RWPE2 (cell line): ENCODE measurements around the gene HPSE2.

Source experiments
- ATAC-seq: fragments of 200-7000 bp; cut with Tn5 transposase; 3 replicates; pipeline ENCODE4 v1.9.1; 2021; ENCODE audit warnings: low read depth
- DNase-seq: peaks from one replicate; pipeline ENCODE4 v3.0.0-alpha.2; 2020; ENCODE audit warnings: low spot score
- H3K27ac ChIP-seq: fragments of 450-650 bp; 2 replicates; pipeline ENCODE4 v1.5.1; 2017; ENCODE audit warnings: mild to moderate bottlenecking; ENCODE audit not compliant: poor library complexity, severe bottlenecking
- H3K27me3 ChIP-seq: fragments of 250-450 bp; sonication (Bioruptor Pico); 2 replicates; pipeline ENCODE4 v1.5.1; 2021; ENCODE audit warnings: mild to moderate bottlenecking, moderate library complexity; ENCODE audit not compliant: insufficient read depth, poor library complexity, severe bottlenecking
- H3K36me3 ChIP-seq: fragments of 250-450 bp; sonication (Bioruptor Pico); 2 replicates; pipeline ENCODE4 v1.5.1; 2020; ENCODE audit warnings: low read depth, mild to moderate bottlenecking, moderate library complexity
- H3K4me1 ChIP-seq: fragments of 250-450 bp; sonication (Bioruptor Pico); 2 replicates; pipeline ENCODE4 v1.5.1; 2021; ENCODE audit warnings: mild to moderate bottlenecking, moderate library complexity; ENCODE audit not compliant: insufficient read depth, poor library complexity, severe bottlenecking
- H3K4me3 ChIP-seq: fragments of 250-450 bp; sonication (Bioruptor Pico); 2 replicates; pipeline ENCODE4 v1.5.1; 2021; ENCODE audit warnings: mild to moderate bottlenecking, moderate library complexity; ENCODE audit not compliant: severe bottlenecking
- H3K9me3 ChIP-seq: fragments of 250-450 bp; sonication (Bioruptor Pico); 2 replicates; pipeline ENCODE4 v1.5.1; 2021; ENCODE audit warnings: mild to moderate bottlenecking, moderate library complexity; ENCODE audit not compliant: severe bottlenecking
- TF ChIP-seq, protein P1 (sequence below): fragments of 450-650 bp; IDR thresholded peaks from one replicate; pipeline ENCODE4 v1.5.1; 2017; ENCODE audit warnings: mild to moderate bottlenecking, moderate library complexity; ENCODE audit not compliant: poor library complexity, severe bottlenecking

HPSE2 gene

DNA sequence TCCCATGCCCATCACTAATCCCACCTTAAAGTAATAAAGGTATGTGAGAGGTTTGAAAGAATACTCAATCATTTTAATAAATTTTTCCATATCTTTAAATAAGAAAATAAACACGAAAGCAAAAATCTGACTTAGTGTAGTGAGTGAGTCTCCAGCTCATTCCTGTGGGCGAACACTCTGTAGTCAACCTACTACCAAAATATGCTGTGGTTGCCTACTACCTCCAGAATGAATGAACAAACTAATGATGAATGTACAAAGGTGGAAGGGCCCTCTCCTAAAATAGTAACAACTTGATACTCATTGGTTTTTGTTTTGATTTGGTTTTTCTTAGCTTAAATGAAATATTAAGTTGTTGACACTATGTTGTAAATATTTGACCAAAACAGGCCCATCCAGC, 593.4 kb downstream of the HPSE2 start:
- Histone ChIP-seq H3K27me3 (no peaks in the 10 kb centered on the region), H3K4me1 (no peaks in the 10 kb centered on the region), H3K9me3 (no peaks in the 10 kb centered on the region), H3K36me3 (no peaks in the 10 kb centered on the region), H3K4me3 (no peak overlapping the region), H3K27ac (no peak overlapping the region)
- ATAC-seq (no peak), DNase-seq (no peak)
- TF ChIP-seq, protein P1, sequence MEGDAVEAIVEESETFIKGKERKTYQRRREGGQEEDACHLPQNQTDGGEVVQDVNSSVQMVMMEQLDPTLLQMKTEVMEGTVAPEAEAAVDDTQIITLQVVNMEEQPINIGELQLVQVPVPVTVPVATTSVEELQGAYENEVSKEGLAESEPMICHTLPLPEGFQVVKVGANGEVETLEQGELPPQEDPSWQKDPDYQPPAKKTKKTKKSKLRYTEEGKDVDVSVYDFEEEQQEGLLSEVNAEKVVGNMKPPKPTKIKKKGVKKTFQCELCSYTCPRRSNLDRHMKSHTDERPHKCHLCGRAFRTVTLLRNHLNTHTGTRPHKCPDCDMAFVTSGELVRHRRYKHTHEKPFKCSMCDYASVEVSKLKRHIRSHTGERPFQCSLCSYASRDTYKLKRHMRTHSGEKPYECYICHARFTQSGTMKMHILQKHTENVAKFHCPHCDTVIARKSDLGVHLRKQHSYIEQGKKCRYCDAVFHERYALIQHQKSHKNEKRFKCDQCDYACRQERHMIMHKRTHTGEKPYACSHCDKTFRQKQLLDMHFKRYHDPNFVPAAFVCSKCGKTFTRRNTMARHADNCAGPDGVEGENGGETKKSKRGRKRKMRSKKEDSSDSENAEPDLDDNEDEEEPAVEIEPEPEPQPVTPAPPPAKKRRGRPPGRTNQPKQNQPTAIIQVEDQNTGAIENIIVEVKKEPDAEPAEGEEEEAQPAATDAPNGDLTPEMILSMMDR = no peak

- ATAC-seq = no peak
- Histone ChIP-seq H3K9me3 (no peaks in the 10 kb centered on the region), H3K27me3 (no peaks in the 10 kb centered on the region), H3K4me1 (no peaks in the 10 kb centered on the region), H3K36me3 (no peaks in the 10 kb centered on the region), H3K4me3 (no peak overlapping the region), H3K27ac (no peak overlapping the region)
- DNase-seq = no peak
- TF ChIP-seq, protein P1 = no peak
Measured at GRCh38 chr10:98638920-98639319, 596.7 kb downstream of the HPSE2 start.

GRCh38 chr10:98636921-98637329, 598.7 kb downstream of the HPSE2 start:
- H3K4me3 ChIP-seq = no peak overlapping the region
- TF ChIP-seq, protein P1 = no peak
- 0 out of 3 replicates have a peak, but pooled peaks have one; percentile 10 for ATAC-seq

GRCh38 chr10:98632456-98633150, 603.0 kb downstream of the HPSE2 start:
- Histone ChIP-seq H3K4me1 (no peaks in the 10 kb centered on the region), H3K36me3 (no peaks in the 10 kb centered on the region), H3K27me3 (no peaks in the 10 kb centered on the region), H3K9me3 (no peaks in the 10 kb centered on the region), H3K4me3 (no peak overlapping the region), H3K27ac (no peak overlapping the region)
- TF ChIP-seq, protein P1 = no peak
- ATAC-seq = no peak
- no peak for DNase-seq

More at GRCh38 chr10:98636921-98637329, 598.7 kb downstream of the HPSE2 start:
- no peak for DNase-seq
- no peaks in the 10 kb centered on the region for H3K36me3 ChIP-seq
- H3K27me3 ChIP-seq = no peaks in the 10 kb centered on the region
- no peak overlapping the region for H3K27ac ChIP-seq
- H3K9me3 ChIP-seq = no peaks in the 10 kb centered on the region
- H3K4me1 ChIP-seq = no peaks in the 10 kb centered on the region

- no peaks in the 10 kb centered on the region for H3K4me1 ChIP-seq
- no peak overlapping the region for H3K27ac ChIP-seq
- H3K27me3 ChIP-seq = no peaks in the 10 kb centered on the region
- TF ChIP-seq, protein P1 = no peak
- H3K9me3 ChIP-seq = no peaks in the 10 kb centered on the region
- H3K4me3 ChIP-seq = no peak overlapping the region
- H3K36me3 ChIP-seq = no peaks in the 10 kb centered on the region
- no peak for ATAC-seq
- no peak for DNase-seq
Measured at GRCh38 chr10:98628206-98628605, 607.4 kb downstream of the HPSE2 start.
